Measurements from ENCODE around the gene CST6.
A peak's percentile ranks its signal among the peaks of the same experiment; 100 is the strongest.

Gene CST6

DNA sequence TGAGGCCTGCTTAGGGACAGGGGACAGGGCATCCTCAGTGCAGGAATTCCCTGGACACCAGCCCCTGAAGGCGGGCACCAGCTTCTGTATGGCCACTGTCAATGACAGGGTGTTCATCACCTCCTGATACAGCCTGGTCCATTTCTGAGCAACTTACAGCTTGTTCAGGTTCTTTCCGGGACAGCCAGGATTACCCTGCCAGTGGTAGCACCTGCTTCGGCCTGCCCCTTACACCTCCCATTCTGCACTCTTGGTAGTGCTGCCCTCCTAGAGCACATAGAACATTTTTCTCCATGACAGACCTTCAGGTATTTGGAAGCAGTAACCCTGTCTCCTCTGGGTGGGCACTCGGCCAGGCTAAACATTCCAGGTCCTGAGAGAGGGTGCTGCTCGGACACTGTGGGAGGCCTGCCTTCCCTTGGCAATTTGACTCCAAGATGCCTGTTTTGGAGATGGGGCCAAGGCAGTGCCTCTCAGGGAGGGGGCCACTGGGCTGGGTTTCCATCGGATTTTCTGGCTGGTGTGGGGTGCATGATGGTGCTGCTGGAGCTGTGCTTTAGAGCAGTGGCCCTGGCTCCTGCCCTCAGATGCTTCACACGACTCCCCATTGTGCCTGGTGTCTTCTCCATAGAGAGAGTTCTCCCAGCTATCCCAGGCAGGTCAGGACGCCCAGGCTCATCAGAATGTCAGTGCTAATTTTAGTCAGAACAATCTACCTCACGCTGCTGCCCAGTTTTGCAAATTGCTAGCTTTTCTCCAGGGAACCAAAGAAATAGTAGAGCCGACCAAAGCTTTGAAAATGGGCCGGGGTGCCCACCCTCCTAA lies 35.9 kb downstream of the CST6 start:
- no peak for DNase-seq (ENCODE audit: low spot score)

GRCh38 chr11:66048547-66049323 lies 36.9 kb downstream of the CST6 start, which contains the start of gene GAL3ST3:
Gene GAL3ST3 (minus strand): TSS chr11:66049161. CDS start chr11:66045415, 3,746 bp downstream.
- peak; percentile 84 for DNase-seq (ENCODE audit: low spot score)

DNA sequence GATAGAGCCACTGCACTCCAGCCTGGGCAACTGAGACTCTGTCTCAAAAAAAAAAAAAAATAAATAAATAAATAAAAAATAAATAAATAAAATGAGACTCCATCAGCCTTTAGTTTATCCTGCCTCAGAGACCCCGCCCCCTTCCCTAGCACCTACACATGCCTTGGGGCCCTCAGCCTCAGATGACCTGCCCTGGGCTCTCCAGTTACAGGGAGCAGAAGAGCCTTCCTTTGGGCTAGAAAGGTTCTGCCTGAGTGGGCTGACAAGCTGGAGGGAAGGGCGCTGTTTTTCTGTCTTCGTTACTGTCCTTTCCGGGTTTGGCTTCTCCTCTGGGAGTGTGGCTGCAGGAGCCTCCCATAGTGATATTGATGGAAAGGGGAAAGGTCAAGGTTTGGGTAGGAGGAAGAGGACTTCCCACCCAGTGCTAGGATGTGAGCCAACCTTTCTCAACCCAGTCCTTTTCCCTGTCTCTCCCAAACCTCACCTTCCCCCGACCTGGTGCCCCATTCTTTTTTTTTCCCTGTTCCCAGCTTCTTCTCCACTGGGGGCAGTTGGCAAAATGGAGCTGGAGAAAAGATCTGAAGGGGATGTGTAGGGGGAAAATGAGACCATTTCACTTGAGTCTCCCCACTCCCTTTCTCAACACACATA lies 38.9 kb downstream of the CST6 start:
- no peak for DNase-seq (ENCODE audit: low spot score)

DNA sequence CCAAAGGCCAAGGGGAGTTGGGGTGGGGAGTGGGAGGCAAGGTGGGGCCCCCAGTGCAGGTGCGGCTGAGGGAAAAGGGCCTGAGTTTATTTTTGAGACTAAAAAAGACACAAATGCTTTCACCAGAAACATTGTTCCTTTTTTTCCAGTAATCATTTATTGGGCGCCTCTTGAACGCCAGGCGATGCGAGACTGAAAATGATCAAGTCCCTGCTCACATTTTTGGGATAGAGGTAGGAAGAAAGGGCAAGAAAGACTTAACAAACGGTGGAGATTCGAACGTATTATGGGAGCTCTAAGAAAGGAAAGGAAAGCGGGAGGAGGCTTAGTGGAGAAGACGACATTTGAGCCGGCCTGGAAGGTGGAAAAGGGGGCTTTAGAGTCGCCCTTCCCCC lies 39.6 kb downstream of the CST6 start:
- DNase-seq (ENCODE audit: low spot score), result no peak

DNA sequence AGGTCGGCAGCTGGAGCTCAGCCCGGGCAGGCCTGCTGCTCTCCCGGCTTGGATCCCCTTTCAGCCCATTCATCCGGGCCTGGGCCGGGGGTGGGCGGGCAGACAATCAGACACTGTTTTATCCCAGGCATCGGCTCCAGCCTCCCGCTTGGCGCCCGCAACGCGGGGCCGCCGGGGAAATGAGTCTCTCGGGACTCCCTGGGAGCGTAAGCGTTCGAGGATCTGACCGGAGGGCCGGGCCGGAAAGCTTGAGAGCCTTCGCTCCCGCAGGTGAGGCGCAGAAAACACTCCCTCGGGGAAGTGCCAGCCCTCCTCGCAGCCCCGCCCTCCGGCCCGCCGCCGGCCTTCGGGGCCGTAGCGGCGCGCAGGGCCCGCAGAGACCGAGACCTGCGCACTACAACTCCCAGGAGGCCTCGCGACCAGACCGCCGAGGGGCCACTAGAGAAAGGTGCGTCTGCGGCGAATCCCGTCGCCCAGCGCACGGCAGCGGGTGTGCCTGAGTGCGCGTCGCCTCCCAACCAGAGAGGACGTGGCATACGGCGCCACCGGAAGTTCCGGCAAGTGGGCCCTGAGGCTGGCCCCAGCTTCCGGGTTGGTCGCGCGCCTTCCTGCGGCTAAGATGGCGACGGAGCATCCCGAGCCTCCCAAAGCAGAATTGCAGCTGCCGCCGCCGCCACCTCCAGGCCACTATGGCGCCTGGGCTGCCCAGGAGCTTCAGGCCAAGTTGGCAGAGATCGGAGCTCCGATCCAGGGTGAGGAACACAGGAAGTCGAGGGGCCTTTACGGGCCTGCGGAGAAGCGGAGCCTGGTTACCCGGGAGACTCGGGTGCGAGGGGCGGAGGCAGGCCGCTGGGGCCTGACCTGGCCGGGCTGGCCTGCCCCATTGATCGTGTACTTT lies 40.2 kb downstream of the CST6 start, which contains the start of gene SF3B2:
Gene SF3B2 (plus strand): TSS at position 599 of the 898 bp plus-strand sequence. CDS start 21 bp downstream, at position 620.
- DNase-seq (ENCODE audit: low spot score), result peak; percentile 97

DNA sequence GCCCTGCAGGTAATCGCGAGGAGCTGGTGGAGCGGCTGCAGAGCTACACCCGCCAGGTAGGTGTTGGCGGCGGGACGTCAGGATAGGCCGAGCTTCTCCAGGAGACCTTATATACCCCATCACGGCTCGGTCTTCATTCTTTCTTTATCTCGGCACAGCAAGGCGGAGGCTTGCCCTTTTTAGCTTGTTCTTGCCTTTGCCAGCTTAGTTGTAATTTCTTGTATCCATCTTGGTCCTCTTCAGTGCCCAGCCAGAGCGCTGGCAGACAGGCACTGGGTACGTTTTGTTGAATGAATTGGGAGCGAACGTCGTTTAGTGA lies 40.8 kb downstream of the CST6 start:
- DNase-seq (ENCODE audit: low spot score), result no peak

- DNase-seq (ENCODE audit: low spot score), result no peak
Observed at GRCh38 chr11:66055021-66055420, 43.2 kb downstream of the CST6 start.

GRCh38 chr11:66056501-66056900 lies 44.7 kb downstream of the CST6 start:
- no peak for DNase-seq (ENCODE audit: low spot score)

DNA sequence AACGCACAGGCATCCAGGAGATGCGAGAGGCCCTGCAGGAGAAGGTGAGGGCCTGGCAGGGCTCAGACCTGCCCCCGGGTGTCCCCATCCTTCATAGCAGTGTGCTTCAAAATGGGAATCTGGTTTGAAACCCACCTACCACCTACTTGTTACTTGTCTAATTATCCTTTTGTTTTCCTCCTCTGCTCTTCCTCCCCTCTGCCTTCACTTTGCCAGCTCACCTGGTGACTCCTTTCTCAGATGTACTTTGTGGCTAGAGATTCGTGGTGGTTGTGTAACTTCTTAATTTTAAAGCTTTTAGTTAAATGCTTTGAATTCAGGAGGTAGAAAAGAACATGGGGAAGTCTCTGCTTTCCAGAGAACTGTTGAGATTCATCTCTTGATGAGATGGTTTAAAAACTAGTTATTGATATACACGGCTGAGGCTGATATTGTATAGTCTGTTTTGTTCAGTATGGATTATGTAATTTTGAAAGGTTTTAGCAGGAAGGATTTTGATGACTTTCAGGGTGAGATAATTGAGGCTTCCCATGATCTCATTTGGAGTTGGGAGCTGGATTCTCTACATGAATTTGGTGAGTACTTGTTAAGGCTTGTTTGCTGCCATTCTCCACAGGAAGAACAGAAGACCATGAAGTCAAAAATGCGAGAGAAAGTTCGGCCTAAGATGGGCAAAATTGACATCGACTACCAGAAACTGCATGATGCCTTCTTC lies 48.3 kb downstream of the CST6 start:
- DNase-seq (ENCODE audit: low spot score), result no peak

DNA sequence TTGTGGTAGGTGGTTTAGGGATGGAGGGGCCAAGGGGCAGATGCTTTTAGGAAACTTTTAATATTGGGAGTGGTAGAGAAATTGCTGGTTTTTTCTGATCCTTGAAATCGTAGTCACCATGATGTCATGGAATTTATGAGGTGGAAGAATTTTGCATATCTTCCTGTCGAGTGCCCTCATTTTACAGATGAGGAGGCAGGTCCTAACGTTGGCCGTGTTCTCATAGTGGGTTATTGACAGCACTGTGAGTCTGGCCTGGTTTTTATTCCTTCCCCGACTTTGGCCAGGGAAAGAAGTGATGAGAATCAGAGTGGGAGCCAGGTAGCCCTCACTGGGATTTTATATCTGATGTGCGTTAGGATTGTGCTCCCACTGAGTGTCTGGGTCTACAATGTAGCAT lies 49.5 kb downstream of the CST6 start:
- no peak for DNase-seq (ENCODE audit: low spot score)

DNA sequence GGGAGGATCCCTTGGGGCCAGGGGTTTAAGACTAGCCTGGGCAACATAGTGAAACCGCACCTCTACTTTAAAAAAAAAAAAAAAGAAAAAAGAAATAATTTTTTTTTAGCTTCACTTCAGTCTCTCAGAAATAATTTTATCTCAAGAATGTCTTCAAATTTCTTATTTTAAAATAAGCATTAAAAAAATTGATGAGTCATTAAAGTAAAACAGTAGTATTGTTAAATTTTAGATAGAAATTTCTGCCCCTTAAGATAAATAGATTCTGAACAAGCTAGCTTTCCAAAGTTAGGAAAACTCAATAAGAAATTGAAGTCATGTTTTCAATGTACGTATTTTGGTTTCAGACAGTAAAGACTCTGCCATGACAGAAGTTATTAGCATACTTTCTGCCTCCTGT lies 50.6 kb downstream of the CST6 start:
- no peak for DNase-seq (ENCODE audit: low spot score)
